GM23338 (cell line): Measurements from ENCODE around the gene SARNP. TPM values are rescaled to one million over a fixed set of nuclear protein-coding genes. Genes with fewer than 3 reads are reported as not detected.

Source experiments
- ATAC-seq: fragments of 200-7000 bp; cut with Tn5 transposase; 3 replicates; pipeline ENCODE4 v1.9.1; 2020
- DNase-seq: peaks from one replicate; pipeline ENCODE4 v3.0.0-alpha.2; 2015; ENCODE audit warnings: low spot score
- H2AFZ ChIP-seq: fragments of 200-600 bp; sonication (generic); 2 replicates; pipeline ENCODE4 v1.8.0; 2016; ENCODE audit warnings: antibody characterized with exemption, mild to moderate bottlenecking, moderate library complexity
- H3F3A ChIP-seq: fragments of 200-600 bp; sonication (generic); replicated peaks from 2 replicates; pipeline ENCODE4 v1.8.0; 2017; ENCODE audit warnings: antibody characterized with exemption, mixed run types, low read depth
- H3K27ac ChIP-seq: fragments of 200-600 bp; sonication (generic); 2 replicates; pipeline ENCODE4 v1.6.1; 2016; ENCODE audit warnings: low read depth
- H3K27me3 ChIP-seq: fragments of 200-600 bp; sonication (generic); 2 replicates; pipeline ENCODE4 v1.8.0; 2016; ENCODE audit warnings: mild to moderate bottlenecking, mixed run types, moderate library complexity; ENCODE audit not compliant: insufficient read depth
- H3K36me3 ChIP-seq: fragments of 200-600 bp; sonication (generic); 2 replicates; pipeline ENCODE4 v1.8.0; 2016; ENCODE audit warnings: mild to moderate bottlenecking; ENCODE audit not compliant: insufficient read depth
- H3K4me1 ChIP-seq: fragments of 200-600 bp; sonication (generic); 2 replicates; pipeline ENCODE4 v1.8.0; 2016; ENCODE audit warnings: mild to moderate bottlenecking, moderate library complexity; ENCODE audit not compliant: insufficient read depth
- H3K4me2 ChIP-seq: fragments of 200-600 bp; sonication (generic); 2 replicates; pipeline ENCODE4 v1.7.1; 2017; ENCODE audit warnings: mixed run types
- H3K4me3 ChIP-seq: fragments of 200-600 bp; sonication (generic); 2 replicates; pipeline ENCODE4 v1.6.1; 2016; ENCODE audit warnings: mixed run types
- H3K79me2 ChIP-seq: fragments of 200-600 bp; sonication (generic); replicated peaks from 2 replicates; pipeline ENCODE4 v1.8.0; 2017; ENCODE audit warnings: mild to moderate bottlenecking; ENCODE audit not compliant: insufficient read depth
- H3K9me2 ChIP-seq: fragments of 200-600 bp; sonication (generic); 2 replicates; pipeline ENCODE4 v1.8.0; 2017; ENCODE audit not compliant: insufficient read depth
- H4K20me1 ChIP-seq: fragments of 200-600 bp; sonication (generic); replicated peaks from 2 replicates; pipeline ENCODE4 v1.8.0; 2017; ENCODE audit warnings: mild to moderate bottlenecking; ENCODE audit not compliant: insufficient read depth
- H3K27ac Mint-ChIP-seq: 2 replicates; pipeline ENCODE4 v1.8.0; 2020; ENCODE audit warnings: inconsistent platforms, mild to moderate bottlenecking, moderate library complexity, mixed read lengths
- H3K27me3 Mint-ChIP-seq: 3 replicates; pipeline ENCODE4 v1.8.0; 2022; ENCODE audit warnings: low read depth, mild to moderate bottlenecking, moderate library complexity, mixed read lengths, inconsistent platforms; ENCODE audit not compliant: insufficient read depth, poor library complexity
- H3K36me3 Mint-ChIP-seq: 3 replicates; pipeline ENCODE4 v1.8.0; 2021; ENCODE audit warnings: low read depth, mild to moderate bottlenecking, inconsistent platforms, moderate library complexity, mixed read lengths
- H3K4me1 Mint-ChIP-seq: 3 replicates; pipeline ENCODE4 v1.8.0; 2020; ENCODE audit warnings: mild to moderate bottlenecking, inconsistent platforms, mixed read lengths
- H3K4me3 Mint-ChIP-seq: 3 replicates; pipeline ENCODE4 v1.8.0; 2021; ENCODE audit warnings: moderate library complexity, mild to moderate bottlenecking, inconsistent platforms, mixed read lengths
- H3K9me3 Mint-ChIP-seq: 3 replicates; pipeline ENCODE4 v1.8.0; 2020; ENCODE audit warnings: moderate library complexity, mild to moderate bottlenecking, inconsistent platforms, mixed read lengths
- CREB1 ChIP-seq: fragments of 250-450 bp; sonication (Bioruptor Pico); IDR thresholded peaks from 2 replicates; pipeline ENCODE4 v1.5.0; 2020; ENCODE audit warnings: low read depth, mild to moderate bottlenecking, moderate library complexity
- ETS1 ChIP-seq: IDR thresholded peaks from 2 replicates; pipeline ENCODE4 v1.6.1; 2016; ENCODE audit warnings: antibody characterized with exemption
- EZH2 ChIP-seq: fragments of 200-600 bp; sonication (generic); IDR thresholded peaks from one replicate; pipeline ENCODE4 v1.8.0; 2017; ENCODE audit warnings: antibody characterized with exemption, mild to moderate bottlenecking, low read depth; ENCODE audit not compliant: unreplicated experiment
- JUNB ChIP-seq: IDR thresholded peaks from one replicate; pipeline ENCODE4 v1.6.1; 2016; ENCODE audit warnings: antibody characterized with exemption; ENCODE audit not compliant: unreplicated experiment
- NANOG ChIP-seq: IDR thresholded peaks from 2 replicates; pipeline ENCODE4 v1.6.1; 2016; ENCODE audit warnings: antibody characterized with exemption, borderline replicate concordance
- POLR2AphosphoS5 ChIP-seq: IDR thresholded peaks from 2 replicates; pipeline ENCODE4 v1.6.1; 2016; ENCODE audit warnings: antibody characterized with exemption, low read depth
- STAT1 ChIP-seq: IDR thresholded peaks from one replicate; pipeline ENCODE4 v1.6.1; 2016; ENCODE audit warnings: antibody characterized with exemption; ENCODE audit not compliant: unreplicated experiment
- ZNF114 ChIP-seq: fragments of 250-450 bp; sonication (Bioruptor Pico); IDR thresholded peaks from 2 replicates; pipeline ENCODE4 v1.5.0; 2020; ENCODE audit warnings: mild to moderate bottlenecking, moderate library complexity
- ZNF462 ChIP-seq: fragments of 250-450 bp; sonication (Bioruptor Pico); IDR thresholded peaks from 2 replicates; pipeline ENCODE4 v1.5.0; 2020; ENCODE audit warnings: mild to moderate bottlenecking, moderate library complexity
- polyA plus RNA-seq: library from polyadenylated mRNA; unstranded; fragments of >200 nt; fragmentation: Nextera tagmentation; extraction: Ambion mirVana; gene quantifications from 2 replicates; pipeline ENCODE4 v1.2.1, GENCODE V29; 2016
- total RNA-seq: library from RNA; depleted of rRNA; stranded (reverse); fragments of >200 nt; shearing (Covaris generic); gene quantifications from 2 replicates; pipeline ENCODE4 v1.2.3, GENCODE V29; 2014

SARNP gene
- total and polyA plus RNA-seq, 2 experiments from 2014 or later: 96.0 to 313 TPM

DNA sequence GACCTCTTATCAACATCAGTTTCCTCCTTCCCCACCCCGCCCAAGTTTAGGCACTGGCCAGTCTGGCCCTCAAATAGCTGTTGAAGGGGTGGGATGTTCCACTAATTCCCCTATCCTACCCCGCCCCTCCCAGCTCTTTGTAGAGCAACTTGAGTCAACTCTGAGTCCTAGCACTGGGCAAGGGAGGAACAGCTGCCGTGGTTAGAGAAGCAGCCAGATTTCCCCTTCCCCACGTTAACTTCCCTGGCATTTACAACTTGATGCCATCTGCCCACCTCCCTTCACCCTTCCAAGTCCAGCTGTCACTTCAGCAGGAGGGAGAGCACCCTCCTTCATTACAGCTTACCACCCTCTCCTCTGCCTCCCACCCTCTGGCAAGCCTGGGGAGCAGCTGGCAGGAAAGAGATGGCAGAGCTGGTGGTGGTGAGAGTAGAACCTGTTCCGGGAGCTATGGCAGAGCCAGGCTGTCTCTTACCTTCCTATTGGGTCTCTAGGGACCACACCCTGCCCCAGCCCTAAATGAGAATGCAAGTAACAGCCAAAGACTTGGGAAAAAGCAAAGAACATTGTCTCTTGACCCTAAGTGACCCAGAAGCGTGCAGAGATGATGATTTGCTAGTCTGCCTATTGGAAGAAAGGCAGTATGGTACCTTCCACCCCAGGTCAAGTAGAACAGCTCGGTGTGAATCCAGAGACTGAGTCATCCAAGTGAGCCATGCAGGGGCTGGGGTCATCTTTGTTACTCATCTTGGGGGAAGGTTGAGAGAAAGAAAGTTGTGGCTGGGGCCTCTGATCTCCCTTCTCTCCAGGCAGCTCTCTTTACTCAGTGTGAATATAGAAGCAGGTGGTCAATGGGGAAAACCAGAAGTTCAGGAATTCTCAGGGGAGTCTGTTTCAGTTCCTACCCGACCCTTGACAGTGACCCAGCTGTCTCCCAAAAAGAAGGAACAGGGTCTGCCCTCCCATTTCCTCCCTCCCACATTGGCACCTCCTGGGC, 100.2 kb downstream of the SARNP start:
- Mint-ChIP-seq H3K4me1 (peaks cover 35% of the 10 kb centered on the region), H3K36me3 (peaks cover 4% of the 10 kb centered on the region; the same call in 2 of the 3 replicates), H3K9me3 (peaks cover 6% of the 10 kb centered on the region; the same call in 2 of the 3 replicates), H3K27me3 (peaks cover 28% of the 10 kb centered on the region), H3K4me3 (peak overlapping the region; percentile 82), H3K27ac (peak overlapping the region; percentile 96)
- H3K4me2 ChIP-seq: peak overlapping the region; percentile 98
- H4K20me1 ChIP-seq: no peaks in the 10 kb centered on the region
- peaks cover 10% of the 10 kb centered on the region; the same call in 1 of the 2 replicates for H3K79me2 ChIP-seq
- peak overlapping the region; percentile 94 for H3K4me3 ChIP-seq
- peaks cover 37% of the 10 kb centered on the region for H3K4me1 ChIP-seq
- H3K36me3 ChIP-seq: no peaks in the 10 kb centered on the region
- H3K27me3 ChIP-seq: peaks cover under 1% of the 10 kb centered on the region; the same call in 1 of the 2 replicates
- TF ChIP-seq NANOG: no peak
- TF ChIP-seq CREB1 (CRISPR knock-in tag): no peak
- TF ChIP-seq POLR2AphosphoS5: no peak
- TF ChIP-seq STAT1: no peak
- H3K27ac ChIP-seq: peak overlapping the region; percentile 97
- no peak overlapping the region for H2AFZ ChIP-seq
- ATAC-seq (no peak), DNase-seq (no peak)
- no peaks in the 10 kb centered on the region for H3K9me2 ChIP-seq
- peaks cover 16% of the 10 kb centered on the region; the same call in 1 of the 2 replicates for H3F3A ChIP-seq

DNA sequence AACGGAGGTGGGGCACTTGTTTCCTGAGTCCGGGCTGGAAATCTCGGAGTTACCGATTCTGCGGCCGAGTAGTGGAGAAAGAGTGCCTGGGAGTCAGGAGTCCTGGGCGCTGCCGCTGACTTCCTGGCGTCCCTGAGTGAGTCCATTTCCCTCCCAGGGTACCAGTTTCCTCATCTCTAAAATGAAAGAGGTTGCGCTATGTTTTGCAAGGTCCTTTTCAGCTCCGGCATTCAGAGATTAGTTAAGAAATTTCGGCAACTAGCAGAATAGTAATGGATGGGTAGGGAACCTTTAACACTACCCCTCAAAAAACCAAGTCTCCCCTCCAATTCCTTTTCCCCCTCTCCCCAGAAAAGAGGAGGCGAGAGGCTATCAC, 101.0 kb downstream of the SARNP start:
- H3K9me2 ChIP-seq: no peaks in the 10 kb centered on the region
- H3F3A ChIP-seq: peaks cover 16% of the 10 kb centered on the region; the same call in 1 of the 2 replicates
- no peak for ATAC-seq
- peaks cover 4% of the 10 kb centered on the region; the same call in 2 of the 3 replicates for H3K36me3 Mint-ChIP-seq
- H3K27me3 ChIP-seq: peaks cover 8% of the 10 kb centered on the region; the same call in 1 of the 2 replicates
- H3K4me1 ChIP-seq: peaks cover 37% of the 10 kb centered on the region
- H3K4me1 Mint-ChIP-seq: peaks cover 35% of the 10 kb centered on the region
- no peak for DNase-seq
- H3K36me3 ChIP-seq: no peaks in the 10 kb centered on the region
- H3K27ac Mint-ChIP-seq: peak overlapping the region; percentile 71; the same call in 1 of the 2 replicates
- H3K4me3 Mint-ChIP-seq: peak overlapping the region; percentile 82
- peaks cover 10% of the 10 kb centered on the region; the same call in 1 of the 2 replicates for H3K79me2 ChIP-seq
- H3K4me3 ChIP-seq: peak overlapping the region; percentile 94
- H3K9me3 Mint-ChIP-seq: peaks cover 6% of the 10 kb centered on the region; the same call in 2 of the 3 replicates
- TF ChIP-seq CREB1 (CRISPR knock-in tag) (no peak; the same call in 1 of the 2 replicates), JUNB (no peak), ZNF462 (no peak), ZNF114 (CRISPR knock-in tag) (no peak), EZH2 (no peak), POLR2AphosphoS5 (no peak), NANOG (no peak), STAT1 (no peak), ETS1 (0 out of 2 replicates have a peak, but pooled peaks have one; percentile 46)
- H2AFZ ChIP-seq: peak overlapping the region; percentile 98
- H4K20me1 ChIP-seq: no peaks in the 10 kb centered on the region
- H3K27ac ChIP-seq: peak overlapping the region; percentile 97
- H3K27me3 Mint-ChIP-seq: peaks cover 28% of the 10 kb centered on the region
- H3K4me2 ChIP-seq: peak overlapping the region; percentile 98
